ENCODE data around the gene TNFRSF11A. TPM values are rescaled to one million over a fixed set of nuclear protein-coding genes. Genes with fewer than 3 reads are reported as not detected.

TNFRSF11A gene
- total RNA-seq, 1 experiment from 2014 or later, result 6.3 TPM

GRCh38 chr18:62365420-62365819 is 40.3 kb downstream of the TNFRSF11A start:
- no peak for DNase-seq
- ChIA-PET POLR2A (ENCODE audit: unreplicated experiment) (no interaction called here), CTCF (no interaction called here)
- Histone ChIP-seq H3K79me2 (ENCODE audit: low read depth) (no peaks in the 10 kb centered on the region), H3K4me1 (replicated peaks; ENCODE audit: insufficient read depth) (no peaks in the 10 kb centered on the region), H4K20me1 (ENCODE audit: insufficient read depth) (no peaks in the 10 kb centered on the region), H3K36me3 (ENCODE audit: low read depth) (no peaks in the 10 kb centered on the region), H3K27me3 (ENCODE audit: insufficient read depth, low read depth) (no peaks in the 10 kb centered on the region), H3K9me2 (ENCODE audit: insufficient read depth) (no peaks in the 10 kb centered on the region), H2AFZ (no peak overlapping the region), H3K27ac (no peak overlapping the region), H3K4me3 (no peak overlapping the region), H3K4me2 (no peak overlapping the region), H3F3A (ENCODE audit: insufficient read depth, low read depth) (no peaks in the 10 kb centered on the region), H3K9me3 (ENCODE audit: insufficient read depth, low read depth) (no peaks in the 10 kb centered on the region)
- intact Hi-C loops (cut with micrococcal nuclease; ENCODE audit: unreplicated experiment), result no loop called here
- TF ChIP-seq, protein P1, sequence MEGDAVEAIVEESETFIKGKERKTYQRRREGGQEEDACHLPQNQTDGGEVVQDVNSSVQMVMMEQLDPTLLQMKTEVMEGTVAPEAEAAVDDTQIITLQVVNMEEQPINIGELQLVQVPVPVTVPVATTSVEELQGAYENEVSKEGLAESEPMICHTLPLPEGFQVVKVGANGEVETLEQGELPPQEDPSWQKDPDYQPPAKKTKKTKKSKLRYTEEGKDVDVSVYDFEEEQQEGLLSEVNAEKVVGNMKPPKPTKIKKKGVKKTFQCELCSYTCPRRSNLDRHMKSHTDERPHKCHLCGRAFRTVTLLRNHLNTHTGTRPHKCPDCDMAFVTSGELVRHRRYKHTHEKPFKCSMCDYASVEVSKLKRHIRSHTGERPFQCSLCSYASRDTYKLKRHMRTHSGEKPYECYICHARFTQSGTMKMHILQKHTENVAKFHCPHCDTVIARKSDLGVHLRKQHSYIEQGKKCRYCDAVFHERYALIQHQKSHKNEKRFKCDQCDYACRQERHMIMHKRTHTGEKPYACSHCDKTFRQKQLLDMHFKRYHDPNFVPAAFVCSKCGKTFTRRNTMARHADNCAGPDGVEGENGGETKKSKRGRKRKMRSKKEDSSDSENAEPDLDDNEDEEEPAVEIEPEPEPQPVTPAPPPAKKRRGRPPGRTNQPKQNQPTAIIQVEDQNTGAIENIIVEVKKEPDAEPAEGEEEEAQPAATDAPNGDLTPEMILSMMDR (conservative IDR thresholded peaks at IDR 0.05), result no peak
- no peak for TF ChIP-seq EZH2 (IDR thresholded peaks at IDR 0.05; ENCODE audit: low read depth)
- BruUV-seq (replicated peaks), result no TSS peak

- Histone ChIP-seq H3K27me3 (ENCODE audit: insufficient read depth, low read depth) (no peaks in the 10 kb centered on the region), H4K20me1 (ENCODE audit: insufficient read depth) (no peaks in the 10 kb centered on the region), H3K9me2 (ENCODE audit: insufficient read depth) (no peaks in the 10 kb centered on the region), H3F3A (ENCODE audit: insufficient read depth, low read depth) (no peaks in the 10 kb centered on the region), H3K36me3 (ENCODE audit: low read depth) (no peaks in the 10 kb centered on the region), H3K27ac (no peak overlapping the region), H2AFZ (no peak overlapping the region), H3K4me3 (no peak overlapping the region), H3K9me3 (ENCODE audit: insufficient read depth, low read depth) (no peaks in the 10 kb centered on the region), H3K79me2 (ENCODE audit: low read depth) (no peaks in the 10 kb centered on the region), H3K4me1 (replicated peaks; ENCODE audit: insufficient read depth) (no peaks in the 10 kb centered on the region), H3K4me2 (no peak overlapping the region)
- BruUV-seq (replicated peaks), result no TSS peak
- TF ChIP-seq, protein P1 (conservative IDR thresholded peaks at IDR 0.05), result no peak
- TF ChIP-seq EZH2 (IDR thresholded peaks at IDR 0.05; ENCODE audit: low read depth), result no peak
- DNase-seq, result no peak
- ChIA-PET CTCF (no interaction called here), POLR2A (ENCODE audit: unreplicated experiment) (no interaction called here)
- intact Hi-C loops (cut with micrococcal nuclease; ENCODE audit: unreplicated experiment), result no loop called here
Observed at GRCh38 chr18:62366992-62367391, 41.9 kb downstream of the TNFRSF11A start.

DNA sequence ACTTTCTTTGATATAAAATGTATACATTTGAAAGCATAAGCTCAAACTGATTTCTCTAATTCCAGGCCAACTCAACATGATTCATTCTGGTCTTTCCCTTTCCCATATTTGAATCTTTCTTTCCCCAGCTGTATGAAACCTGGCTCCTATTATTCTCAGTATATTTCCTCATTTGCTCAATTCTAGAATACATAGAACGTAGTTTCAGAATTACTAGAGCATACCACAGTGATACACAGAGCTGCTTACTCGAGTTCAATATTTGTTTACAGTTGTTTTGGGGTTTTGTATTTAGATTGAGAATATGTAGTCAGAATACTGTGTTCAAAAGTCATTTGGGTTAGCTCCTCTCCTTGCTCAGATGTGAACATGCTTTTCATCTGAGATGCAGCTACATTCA is 43.0 kb downstream of the TNFRSF11A start:
- Histone ChIP-seq H4K20me1 (ENCODE audit: insufficient read depth) (no peaks in the 10 kb centered on the region), H3K9me2 (ENCODE audit: insufficient read depth) (no peaks in the 10 kb centered on the region), H3F3A (ENCODE audit: insufficient read depth, low read depth) (no peaks in the 10 kb centered on the region), H3K4me1 (replicated peaks; ENCODE audit: insufficient read depth) (no peaks in the 10 kb centered on the region), H3K4me2 (no peak overlapping the region), H3K79me2 (ENCODE audit: low read depth) (no peaks in the 10 kb centered on the region), H3K4me3 (no peak overlapping the region), H3K27ac (no peak overlapping the region), H3K27me3 (ENCODE audit: insufficient read depth, low read depth) (no peaks in the 10 kb centered on the region), H2AFZ (no peak overlapping the region), H3K36me3 (ENCODE audit: low read depth) (no peaks in the 10 kb centered on the region), H3K9me3 (ENCODE audit: insufficient read depth, low read depth) (no peaks in the 10 kb centered on the region)
- TF ChIP-seq, protein P1 (conservative IDR thresholded peaks at IDR 0.05), result no peak
- no peak for TF ChIP-seq EZH2 (IDR thresholded peaks at IDR 0.05; ENCODE audit: low read depth)
- CTCF ChIA-PET, result interaction anchor here (0.6 kb wide), 1 partner anchor 218 kb away, joined by 3 read pairs; no protein-coding TSS in a partner anchor
- POLR2A ChIA-PET (ENCODE audit: unreplicated experiment), result no interaction called here
- no peak for DNase-seq
- BruUV-seq (replicated peaks), result no TSS peak
- intact Hi-C loops (cut with micrococcal nuclease; ENCODE audit: unreplicated experiment), result no loop called here
